T-helper 2 cell treated with Interferon-gamma antibody and Interleukin-4, amounts not matched to agents 100 ng/mL and 5 ng/mL, for 36 hours (primary cell): ENCODE results near the gene B3GLCT. TPM values are rescaled to one million over a fixed set of nuclear protein-coding genes. Genes with fewer than 3 reads are reported as not detected.
"Not testable (repeated sequence)": the region's sequence is repeated elsewhere in the genome, so short reads cannot be mapped to it uniquely, and the experiment has no call there.

Experiments used
- intact Hi-C: fragments of 100-400 bp; cut with micrococcal nuclease; formaldehyde crosslinking; loops from one replicate; pipeline ENCODE4 v1.15.1; 2023
- total RNA-seq: library from RNA; stranded (reverse); gene quantifications from 2 replicates; pipeline ENCODE4 v1.2.3, GENCODE V29; 2022

The B3GLCT gene
- total RNA-seq, 1 donor from 2014 or later, result 5.1 TPM

DNA sequence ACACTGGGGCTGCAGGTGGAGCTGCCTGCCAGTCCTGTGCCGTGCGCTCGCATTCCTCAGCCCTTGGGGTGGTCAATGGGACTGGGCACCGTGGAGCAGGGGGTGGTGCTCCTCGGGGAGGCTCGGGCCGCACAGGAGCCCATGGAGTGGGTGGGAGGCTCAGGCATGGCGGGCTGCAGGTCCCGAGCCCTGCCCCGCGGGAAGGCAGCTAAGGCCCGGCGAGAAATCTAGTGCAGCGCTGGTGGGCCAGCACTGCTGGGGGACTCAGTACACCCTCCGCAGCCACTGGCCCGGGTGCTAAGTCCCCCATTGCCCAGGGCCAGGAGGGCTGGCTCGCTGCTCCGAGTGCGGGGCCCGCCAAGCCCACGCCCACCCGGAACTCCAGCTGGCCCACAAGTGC lies 139.8 kb downstream of the B3GLCT start:
- intact Hi-C loops, result not testable (repeated sequence)

DNA sequence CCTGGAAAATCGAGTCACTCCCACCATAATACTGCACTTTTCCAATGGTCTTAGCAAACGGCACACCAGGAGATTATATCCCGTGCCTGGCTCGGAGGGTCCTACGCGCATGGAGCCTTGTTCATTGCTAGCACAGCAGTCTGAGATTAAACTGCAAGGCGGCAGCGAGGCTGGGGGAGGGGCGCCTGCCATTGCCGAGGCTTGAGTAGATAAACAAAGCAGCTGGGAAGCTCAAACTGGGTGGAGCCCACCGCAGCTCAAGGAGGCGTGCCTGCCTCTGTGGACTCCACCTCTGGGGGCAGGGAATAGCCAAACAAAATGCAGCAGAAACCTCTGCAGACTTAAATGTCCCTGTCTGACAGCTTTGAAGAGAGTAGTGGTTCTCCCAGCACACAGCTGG lies 141.1 kb downstream of the B3GLCT start:
- intact Hi-C loops, result not testable (repeated sequence)

DNA sequence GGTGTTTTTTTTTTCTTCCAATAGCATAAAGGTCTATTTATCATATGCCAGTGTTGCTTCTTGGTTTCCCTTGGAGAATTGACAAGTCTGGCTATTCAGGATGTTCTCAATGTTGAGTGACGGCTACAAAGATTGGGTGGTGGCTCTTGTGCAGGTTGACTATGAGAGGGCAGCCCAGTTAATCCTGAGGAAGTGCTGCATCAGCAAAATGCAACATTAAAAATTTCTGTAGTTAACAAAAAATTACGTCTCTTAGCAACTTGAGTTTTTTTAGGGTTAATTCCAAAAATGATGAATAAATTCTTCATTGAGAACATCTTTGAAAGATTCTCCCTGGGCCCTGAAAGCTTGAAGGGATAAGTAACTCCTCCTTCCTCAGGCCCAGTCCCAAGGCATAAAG lies 147.1 kb downstream of the B3GLCT start:
- intact Hi-C loops, result no loop called here

DNA sequence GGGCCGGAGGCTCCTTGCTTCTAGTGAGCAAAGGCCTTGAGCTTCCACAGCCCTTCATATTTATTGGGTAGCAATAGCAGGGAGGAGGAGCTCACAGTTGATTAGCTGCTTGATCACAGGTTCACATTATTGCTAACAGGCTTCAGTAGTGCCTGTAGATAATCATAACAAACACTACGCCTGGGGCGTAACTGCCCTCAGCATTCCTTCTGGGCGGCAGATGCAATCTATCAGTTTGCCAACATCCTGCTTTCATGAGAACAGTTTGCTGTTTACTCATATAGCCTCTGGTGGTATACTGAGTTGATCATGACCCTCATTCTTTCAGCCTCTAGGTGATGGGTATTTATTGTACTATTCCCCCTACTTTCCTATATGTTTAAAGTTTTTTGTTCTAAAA lies 149.4 kb downstream of the B3GLCT start:
- intact Hi-C loops, result no loop called here

DNA sequence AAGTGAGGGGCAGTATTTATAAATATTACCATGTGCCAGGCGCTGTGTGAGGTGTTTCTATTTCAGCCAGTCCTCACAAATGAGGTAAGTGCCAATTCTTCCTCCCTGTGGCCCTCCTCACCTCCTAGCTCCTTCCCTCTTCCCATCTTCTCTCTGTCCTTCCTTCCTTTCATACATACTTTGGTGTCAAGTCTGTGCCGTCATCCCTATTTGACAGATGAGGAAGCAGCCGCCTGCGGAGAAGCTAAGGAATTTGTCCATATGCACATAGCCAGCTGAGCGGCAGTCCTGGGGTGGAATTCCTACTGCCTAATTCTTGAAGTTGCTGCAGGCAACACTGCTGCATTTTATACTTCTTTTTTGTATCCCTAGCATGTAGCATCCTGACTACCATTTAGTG lies 150.8 kb downstream of the B3GLCT start:
- intact Hi-C loops, result no loop called here

DNA sequence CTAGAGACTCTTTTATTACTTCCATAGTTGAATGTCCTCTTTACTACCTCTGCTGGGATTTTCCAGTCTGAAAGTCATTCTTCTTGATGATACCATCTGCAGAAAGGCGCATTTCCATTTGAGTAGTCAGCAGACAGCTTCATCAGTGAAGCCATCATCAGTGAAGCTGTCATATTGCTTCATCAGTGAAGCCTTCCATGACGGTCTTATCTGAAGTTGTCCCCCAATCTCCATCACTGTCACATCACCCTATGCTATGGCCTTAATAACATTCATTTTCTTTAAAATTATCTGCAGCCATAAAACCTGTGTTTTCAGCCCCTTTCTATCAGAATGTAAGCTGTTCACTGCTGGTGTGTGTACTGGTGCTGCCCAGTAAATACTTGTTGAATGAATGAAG lies 151.6 kb downstream of the B3GLCT start:
- intact Hi-C loops, result no loop called here

- intact Hi-C loops, result no loop called here
These were observed 152.7 kb downstream of the B3GLCT start for GRCh38 chr13:31352467-31352866.

- intact Hi-C loops, result no loop called here
These were observed 155.2 kb downstream of the B3GLCT start for GRCh38 chr13:31355001-31355400.

DNA sequence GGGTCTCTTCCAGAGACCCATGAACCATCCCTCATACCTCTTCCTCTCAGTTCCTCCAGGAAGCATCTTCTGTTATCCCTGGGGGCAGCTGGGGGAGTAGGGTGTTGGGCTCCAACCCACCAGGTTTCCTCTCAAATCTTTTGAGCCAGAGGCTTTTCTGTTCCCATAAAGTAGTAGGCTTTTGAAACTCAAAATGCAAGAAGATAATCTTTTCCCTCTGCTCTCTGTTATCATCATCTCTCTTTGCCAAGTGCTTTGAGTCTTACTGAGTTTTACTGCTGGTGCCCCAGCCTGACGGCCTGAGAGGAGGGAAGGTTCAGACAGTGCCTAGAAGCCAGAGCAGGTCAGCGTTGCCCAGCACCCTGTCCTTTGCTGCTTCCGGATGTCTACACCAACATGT lies 157.2 kb downstream of the B3GLCT start:
- intact Hi-C loops, result no loop called here

DNA sequence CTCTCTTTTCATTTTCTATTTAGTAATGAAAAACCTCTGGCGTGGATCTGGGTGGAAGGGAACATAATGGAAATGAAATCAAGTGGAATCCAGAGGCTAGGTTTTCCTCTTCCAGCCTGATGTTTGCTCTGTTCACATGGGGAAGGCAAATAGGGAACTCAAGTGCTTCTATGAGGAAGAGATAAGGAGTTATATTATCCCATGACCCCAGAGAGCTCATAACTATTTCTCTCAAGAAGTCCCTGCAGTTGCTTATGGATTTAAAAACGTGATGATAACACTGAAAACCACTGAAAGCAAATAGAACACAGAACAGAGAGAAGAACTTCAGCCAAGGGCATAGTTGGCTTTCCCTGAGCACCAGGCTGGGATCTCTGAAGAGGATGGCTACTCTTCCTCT lies 157.8 kb downstream of the B3GLCT start:
- intact Hi-C loops, result no loop called here

- intact Hi-C loops, result no loop called here
These were observed 161.9 kb downstream of the B3GLCT start for GRCh38 chr13:31361673-31362072.

- intact Hi-C loops, result no loop called here
These were observed 165.9 kb downstream of the B3GLCT start for GRCh38 chr13:31365630-31366029.

DNA sequence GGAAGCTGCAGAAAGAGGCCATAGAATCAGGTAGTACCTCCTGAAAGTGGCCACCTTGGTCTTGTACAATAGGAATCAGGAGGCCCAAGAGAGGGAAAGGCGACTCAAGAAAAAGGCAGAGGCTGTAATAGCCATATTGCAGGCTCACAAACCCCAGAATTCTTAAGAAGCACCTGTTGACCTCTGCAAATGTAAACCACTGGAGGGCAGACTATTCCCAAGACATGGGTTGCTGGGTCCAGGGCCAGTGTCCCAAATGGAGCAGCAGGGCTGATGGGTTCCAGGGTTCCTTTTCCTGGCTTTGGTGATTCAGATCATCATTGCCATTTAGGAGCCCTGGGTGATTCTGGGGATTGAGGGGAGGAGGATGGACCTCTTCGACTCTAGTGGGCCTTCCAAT lies 167.6 kb downstream of the B3GLCT start:
- intact Hi-C loops, result no loop called here

GRCh38 chr13:31369213-31369612 lies 169.4 kb downstream of the B3GLCT start:
- intact Hi-C loops, result no loop called here

DNA sequence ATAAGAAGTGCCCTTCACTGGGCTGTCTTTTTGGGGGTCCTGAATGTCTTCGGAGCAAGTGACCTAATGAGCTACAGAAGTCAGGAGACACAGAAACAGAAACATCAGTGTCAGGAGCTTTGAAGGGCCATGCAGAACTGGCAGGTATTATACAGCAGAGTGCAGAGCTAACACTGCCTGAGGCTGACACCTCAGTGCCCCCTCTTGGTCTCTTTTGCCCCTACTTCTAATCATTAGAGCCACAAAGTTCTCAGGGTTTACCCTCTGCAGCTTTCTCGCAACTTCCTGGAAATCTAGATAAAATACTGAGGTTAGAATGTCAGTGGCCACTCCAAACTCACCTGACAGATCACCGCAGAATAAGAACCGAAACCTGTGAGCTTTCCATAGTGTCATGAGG lies 172.7 kb downstream of the B3GLCT start:
- intact Hi-C loops, result no loop called here

DNA sequence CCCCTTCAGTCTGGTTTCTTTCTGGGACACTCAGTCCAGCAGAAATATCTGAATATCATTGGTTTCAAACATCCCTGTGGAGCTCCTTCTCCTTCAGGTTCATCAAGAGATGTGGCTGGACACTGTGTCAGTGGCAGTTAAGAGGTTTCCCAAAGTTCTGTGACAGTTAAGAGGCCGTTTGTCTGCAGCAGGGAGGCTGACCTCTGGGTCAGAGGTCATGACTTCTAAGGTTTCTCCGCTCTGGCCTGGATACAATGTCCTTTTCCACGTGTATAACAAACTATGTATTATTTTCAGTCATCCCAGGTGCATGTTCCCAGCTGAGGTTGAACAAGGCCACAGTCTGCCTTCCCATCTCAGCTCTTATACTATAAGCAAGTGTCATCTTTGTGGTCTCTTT lies 174.9 kb downstream of the B3GLCT start:
- intact Hi-C loops, result no loop called here

DNA sequence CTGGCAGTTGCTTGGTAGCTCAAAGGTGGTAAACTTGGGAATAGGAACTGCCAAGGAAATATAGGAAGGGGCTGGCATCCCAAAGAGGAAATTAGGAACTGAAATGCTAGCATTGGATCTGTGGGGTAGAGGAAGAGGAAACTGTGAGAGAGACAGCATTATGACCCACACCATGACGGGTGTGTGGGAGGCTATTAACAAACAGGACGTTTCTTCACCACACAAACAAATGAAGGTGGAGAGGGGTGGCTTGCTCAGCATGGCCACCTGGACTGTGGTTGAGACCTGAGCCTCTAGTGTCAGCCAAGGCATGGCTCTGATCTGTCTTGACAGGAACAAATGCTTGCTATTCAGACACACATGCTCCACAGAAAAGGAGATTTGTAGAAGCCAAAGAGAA lies 178.2 kb downstream of the B3GLCT start:
- intact Hi-C loops, result no loop called here

DNA sequence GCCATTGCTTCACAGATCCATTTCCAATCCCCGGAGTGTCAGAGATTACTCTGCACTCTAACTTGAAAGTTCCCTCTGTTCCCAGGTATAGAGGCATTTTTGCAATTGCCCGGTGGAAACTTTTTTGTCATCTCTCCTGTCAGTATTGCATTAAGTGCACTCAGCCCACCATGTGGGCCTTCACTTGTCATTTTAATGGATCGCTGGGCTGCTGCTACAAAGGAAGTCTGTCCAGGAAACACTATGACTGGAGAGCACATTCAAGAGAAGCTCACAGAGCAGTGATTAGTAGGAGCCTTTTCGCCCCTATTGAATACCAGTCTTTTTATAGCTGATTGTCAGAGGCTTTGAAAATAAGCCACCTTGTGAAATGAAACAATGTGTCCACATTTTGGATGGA lies 180.9 kb downstream of the B3GLCT start:
- intact Hi-C loops, result no loop called here

Other genes starting within 250 kb of the B3GLCT start
- 168 and 171 TPM in 2 replicates for gene HSPH1, start 38.1 kb upstream of the B3GLCT start, total RNA-seq